GM19452 (cell line): ENCODE results near the gene TREX2.

ENCODE experiments used
- ATAC-seq: cut with Tn5 transposase; IDR thresholded peaks from one replicate; pipeline ENCODE4 v1.9.1; 2021; ENCODE audit not compliant: unreplicated experiment

The TREX2 gene

GRCh38 chrX:153445856-153446635 is at the start of gene TREX2:
Gene TREX2 (minus strand): TSS chrX:153446056. CDS start chrX:153445430, 626 bp downstream.
- no peak for ATAC-seq

GRCh38 chrX:153495362-153495751 is 49.5 kb upstream of the TREX2 start:
- ATAC-seq = no peak

- ATAC-seq = no peak
These were observed 48.9 kb upstream of the TREX2 start, which contains the start of gene BGN for GRCh38 chrX:153494541-153495361. Gene BGN (plus strand): TSS chrX:153494980. CDS start chrX:153504632, 9,652 bp downstream.

GRCh38 chrX:153494061-153494460 is 48.2 kb upstream of the TREX2 start:
- ATAC-seq = no peak

GRCh38 chrX:153493085-153493484 is 47.2 kb upstream of the TREX2 start:
- no peak for ATAC-seq

- ATAC-seq = no peak
These were observed 46.7 kb upstream of the TREX2 start for GRCh38 chrX:153492543-153492942.

GRCh38 chrX:153491918-153492317 is 46.1 kb upstream of the TREX2 start:
- ATAC-seq = no peak

GRCh38 chrX:153491351-153491914 is 45.6 kb upstream of the TREX2 start:
- no peak for ATAC-seq

GRCh38 chrX:153490217-153490930 is 44.5 kb upstream of the TREX2 start:
- ATAC-seq = no peak

- ATAC-seq = no peak
These were observed 42.5 kb upstream of the TREX2 start for GRCh38 chrX:153488231-153488914.

- no peak for ATAC-seq
These were observed 41.8 kb upstream of the TREX2 start for GRCh38 chrX:153487590-153488071.

- ATAC-seq = no peak
These were observed 40.3 kb upstream of the TREX2 start for GRCh38 chrX:153486171-153486570.

- ATAC-seq = no peak
These were observed 39.7 kb upstream of the TREX2 start for GRCh38 chrX:153485396-153486080.

- no peak for ATAC-seq
These were observed 36.6 kb upstream of the TREX2 start for GRCh38 chrX:153482376-153483015.

- ATAC-seq = no peak
These were observed 35.2 kb upstream of the TREX2 start for GRCh38 chrX:153481043-153481442.

GRCh38 chrX:153478746-153479145 is 32.9 kb upstream of the TREX2 start:
- no peak for ATAC-seq

- no peak for ATAC-seq
These were observed 32.0 kb upstream of the TREX2 start for GRCh38 chrX:153477901-153478300.

- ATAC-seq = no peak
These were observed 31.6 kb upstream of the TREX2 start for GRCh38 chrX:153477364-153477857.
